Vagina (tissue), 2 donors: ENCODE data around the gene KLHL22.

Experiments
- POLR2AphosphoS5 ChIP-seq, 2 donors: sonication (generic); formaldehyde crosslinking; IDR thresholded peaks; one replicate each; pipeline ENCODE4 v1.9.0; 2017; ENCODE audit warnings: antibody characterized with exemption in 2 of 2, mild to moderate bottlenecking in 2 of 2, low read depth in 1 of 2; ENCODE audit not compliant: insufficient read depth in 1 of 2
- TF ChIP-seq, protein P1 (sequence below), 3 experiments: fragments of 450-650 bp in 2 of 3; fragments of 200-600 bp in 1 of 3; sonication (generic) in 1 of 3; IDR thresholded peaks; one replicate each; pipeline ENCODE4 v1.5.1; 2017 to 2019; ENCODE audit warnings: antibody characterized with exemption in 3 of 3, mild to moderate bottlenecking in 2 of 3, moderate library complexity in 2 of 3

DNA sequence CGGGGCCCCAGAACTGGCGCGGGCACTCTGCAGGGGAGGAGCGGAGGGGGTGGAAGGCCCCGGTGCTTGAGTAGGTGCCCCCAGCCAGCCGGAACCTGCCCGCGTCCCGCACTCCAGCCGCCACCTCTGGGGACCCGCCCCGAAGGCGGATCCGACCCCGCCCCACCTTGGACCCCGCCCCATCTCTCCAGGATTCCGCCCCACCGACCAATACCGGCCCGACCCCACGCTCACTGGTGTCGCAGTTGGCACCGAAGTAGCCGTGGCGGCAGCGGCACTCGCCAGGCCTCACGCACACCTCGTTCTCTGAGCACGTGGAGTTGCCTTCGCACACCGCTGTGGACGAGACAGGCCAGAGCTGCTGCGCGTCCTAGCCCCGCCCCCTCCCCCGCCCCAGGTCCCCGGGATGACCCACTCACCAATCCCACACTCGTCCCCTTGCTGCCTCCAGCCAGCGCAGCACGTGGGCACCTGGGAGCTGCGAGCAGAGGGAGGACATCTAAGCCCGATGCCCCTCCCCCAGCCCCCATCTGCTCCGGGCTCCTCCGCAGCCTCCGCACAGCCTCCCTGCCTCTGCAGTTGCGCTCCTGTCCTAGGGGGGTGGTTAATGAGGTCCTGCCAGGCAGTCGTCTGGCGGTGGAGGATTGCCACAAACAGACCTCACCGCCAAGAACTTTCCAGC, 63.9 kb downstream of the KLHL22 start:
- TF ChIP-seq, protein P1, sequence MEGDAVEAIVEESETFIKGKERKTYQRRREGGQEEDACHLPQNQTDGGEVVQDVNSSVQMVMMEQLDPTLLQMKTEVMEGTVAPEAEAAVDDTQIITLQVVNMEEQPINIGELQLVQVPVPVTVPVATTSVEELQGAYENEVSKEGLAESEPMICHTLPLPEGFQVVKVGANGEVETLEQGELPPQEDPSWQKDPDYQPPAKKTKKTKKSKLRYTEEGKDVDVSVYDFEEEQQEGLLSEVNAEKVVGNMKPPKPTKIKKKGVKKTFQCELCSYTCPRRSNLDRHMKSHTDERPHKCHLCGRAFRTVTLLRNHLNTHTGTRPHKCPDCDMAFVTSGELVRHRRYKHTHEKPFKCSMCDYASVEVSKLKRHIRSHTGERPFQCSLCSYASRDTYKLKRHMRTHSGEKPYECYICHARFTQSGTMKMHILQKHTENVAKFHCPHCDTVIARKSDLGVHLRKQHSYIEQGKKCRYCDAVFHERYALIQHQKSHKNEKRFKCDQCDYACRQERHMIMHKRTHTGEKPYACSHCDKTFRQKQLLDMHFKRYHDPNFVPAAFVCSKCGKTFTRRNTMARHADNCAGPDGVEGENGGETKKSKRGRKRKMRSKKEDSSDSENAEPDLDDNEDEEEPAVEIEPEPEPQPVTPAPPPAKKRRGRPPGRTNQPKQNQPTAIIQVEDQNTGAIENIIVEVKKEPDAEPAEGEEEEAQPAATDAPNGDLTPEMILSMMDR (IDR thresholded peaks at IDR 0.05), result no peak
- no peak for TF ChIP-seq POLR2AphosphoS5 (IDR thresholded peaks at IDR 0.05; ENCODE audit: insufficient read depth in 1 of 2, low read depth in 1 of 2)
